Left renal pelvis (tissue), 4 donors: ENCODE data around the gene PLCH1. TPM values are rescaled to one million over a fixed set of nuclear protein-coding genes. Genes with fewer than 3 reads are reported as not detected.

ENCODE experiments used
- DNase-seq, 4 donors: peaks; one replicate each; pipeline ENCODE4 v3.0.0-alpha.2; 2013; ENCODE audit warnings: low read depth in 4 of 4, low spot score in 3 of 4
- polyA plus RNA-seq, 4 donors: library from polyadenylated mRNA; unstranded; fragments of 120-200 nt; gene quantifications; one replicate each; pipeline ENCODE4 v1.2.1, GENCODE V29; 2013; ENCODE audit not compliant: insufficient read length in 4 of 4

PLCH1 gene
- polyA plus RNA-seq, 4 donors = 0.38 to 11.0 (median 10.6) TPM

GRCh38 chr3:155554777-155555451, 190.0 kb downstream of the PLCH1 start:
- DNase-seq = no peak

GRCh38 chr3:155553780-155554179, 191.1 kb downstream of the PLCH1 start:
- DNase-seq = no peak

- no peak for DNase-seq
These were observed 191.5 kb downstream of the PLCH1 start for GRCh38 chr3:155553326-155553725.

- no peak for DNase-seq
These were observed 194.5 kb downstream of the PLCH1 start for GRCh38 chr3:155550391-155550790.

GRCh38 chr3:155549087-155549486, 195.8 kb downstream of the PLCH1 start:
- no peak for DNase-seq

GRCh38 chr3:155548195-155548594, 196.7 kb downstream of the PLCH1 start:
- DNase-seq = no peak

GRCh38 chr3:155535098-155535497, 209.8 kb downstream of the PLCH1 start:
- no peak for DNase-seq

- DNase-seq = no peak
These were observed 216.3 kb downstream of the PLCH1 start for GRCh38 chr3:155528579-155528978.

GRCh38 chr3:155525324-155525833, 219.5 kb downstream of the PLCH1 start:
- no peak for DNase-seq

- no peak for DNase-seq
These were observed 224.4 kb downstream of the PLCH1 start for GRCh38 chr3:155520463-155520862.

- no peak for DNase-seq
These were observed 225.8 kb downstream of the PLCH1 start for GRCh38 chr3:155519078-155519477.

- DNase-seq = no peak
These were observed 227.0 kb downstream of the PLCH1 start for GRCh38 chr3:155517903-155518302.

GRCh38 chr3:155516439-155516838, 228.4 kb downstream of the PLCH1 start:
- no peak for DNase-seq

- no peak for DNase-seq
These were observed 232.0 kb downstream of the PLCH1 start for GRCh38 chr3:155512867-155513261.

GRCh38 chr3:155512175-155512866, 232.6 kb downstream of the PLCH1 start:
- DNase-seq = no peak

GRCh38 chr3:155504682-155505081, 240.2 kb downstream of the PLCH1 start:
- no peak for DNase-seq

- DNase-seq = no peak
These were observed 242.2 kb downstream of the PLCH1 start for GRCh38 chr3:155502630-155503029.

- DNase-seq = no peak
These were observed 244.6 kb downstream of the PLCH1 start for GRCh38 chr3:155500194-155500818.

GRCh38 chr3:155497930-155498647, 246.8 kb downstream of the PLCH1 start:
- DNase-seq = no peak

GRCh38 chr3:155496206-155496605, 248.7 kb downstream of the PLCH1 start:
- DNase-seq = no peak

GRCh38 chr3:155495387-155495786, 249.5 kb downstream of the PLCH1 start:
- DNase-seq = no peak
